ENCODE results near the gene FCAMR.
"Not testable (repeated sequence)": the region's sequence is repeated elsewhere in the genome, so short reads cannot be mapped to it uniquely, and the experiment has no call there.

FCAMR gene

DNA sequence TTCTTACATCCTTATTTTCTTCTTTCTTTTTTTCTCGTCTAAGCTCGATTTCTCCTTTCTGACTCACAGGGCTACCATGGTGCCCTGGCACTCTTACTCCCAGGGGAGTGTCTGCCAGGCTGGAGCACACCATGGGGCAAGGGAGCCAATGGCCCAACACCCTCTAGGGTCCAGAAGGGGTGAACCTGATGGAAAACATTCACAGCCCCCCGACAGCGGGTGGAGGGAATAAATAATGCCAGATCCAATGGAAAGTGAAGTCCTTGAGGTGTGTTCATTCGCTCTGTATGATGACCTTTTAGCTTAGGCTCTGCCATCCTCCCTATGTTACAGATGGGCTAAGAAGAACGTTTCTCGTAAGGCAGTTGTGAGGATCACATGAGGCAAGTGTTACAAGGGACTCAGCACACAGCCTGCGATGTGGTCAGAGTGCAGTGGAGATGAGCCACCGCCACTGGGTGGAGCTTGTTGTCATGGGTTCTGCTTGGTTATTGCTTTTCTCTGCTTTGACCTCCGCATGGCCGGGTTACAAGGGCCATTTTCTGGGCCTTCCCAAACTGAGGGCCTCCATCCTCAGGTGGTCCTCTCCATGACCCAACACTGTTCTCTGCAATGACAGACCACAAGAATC lies 45.0 kb downstream of the FCAMR start:
- Histone ChIP-seq H3K4me2 (ENCODE audit: low read length) (0 out of 2 replicates have a peak overlapping the region, but pooled peaks have one; percentile 4), H4K20me1 (ENCODE audit: control insufficient read depth, insufficient read depth, low read depth, low read length) (no peaks in the 10 kb centered on the region), H3K27ac (ENCODE audit: low read depth, low read length) (no peak overlapping the region)

DNA sequence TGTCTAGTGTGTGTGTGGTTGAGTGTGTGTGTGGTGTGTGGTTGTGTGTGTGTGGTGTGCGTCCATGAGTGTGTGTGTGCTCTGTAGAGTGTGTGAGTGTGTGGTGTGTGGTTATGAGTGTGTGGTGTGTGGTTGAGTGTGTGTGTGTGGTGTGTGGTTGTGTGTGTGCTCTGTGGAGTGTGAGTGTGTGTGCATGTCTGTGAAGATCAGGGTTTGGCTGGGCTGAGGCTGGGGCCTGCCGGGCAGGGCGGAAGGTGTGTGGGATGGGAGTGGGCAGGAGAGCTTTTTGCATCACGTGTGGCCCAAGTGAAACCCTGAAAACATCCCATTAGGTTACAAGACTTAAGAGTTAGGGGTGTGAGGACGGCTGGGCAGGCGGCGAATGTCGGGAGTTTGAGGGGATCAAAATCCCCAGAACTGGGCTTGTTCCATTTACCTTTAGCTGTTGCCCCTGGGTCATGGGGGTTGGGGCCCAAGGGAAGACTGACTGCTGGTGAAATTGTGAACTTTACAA lies 45.6 kb downstream of the FCAMR start:
- H3K9me3 ChIP-seq (ENCODE audit: control insufficient read depth, insufficient read depth, low read length) = no peaks in the 10 kb centered on the region
- no peaks in the 10 kb centered on the region for H4K20me1 ChIP-seq (ENCODE audit: control insufficient read depth, insufficient read depth, low read depth, low read length)
- TF ChIP-seq EZH2phosphoT487 (IDR thresholded peaks at IDR 0.05; ENCODE audit: borderline replicate concordance, low read length) = no peak
- TF ChIP-seq, protein P1, sequence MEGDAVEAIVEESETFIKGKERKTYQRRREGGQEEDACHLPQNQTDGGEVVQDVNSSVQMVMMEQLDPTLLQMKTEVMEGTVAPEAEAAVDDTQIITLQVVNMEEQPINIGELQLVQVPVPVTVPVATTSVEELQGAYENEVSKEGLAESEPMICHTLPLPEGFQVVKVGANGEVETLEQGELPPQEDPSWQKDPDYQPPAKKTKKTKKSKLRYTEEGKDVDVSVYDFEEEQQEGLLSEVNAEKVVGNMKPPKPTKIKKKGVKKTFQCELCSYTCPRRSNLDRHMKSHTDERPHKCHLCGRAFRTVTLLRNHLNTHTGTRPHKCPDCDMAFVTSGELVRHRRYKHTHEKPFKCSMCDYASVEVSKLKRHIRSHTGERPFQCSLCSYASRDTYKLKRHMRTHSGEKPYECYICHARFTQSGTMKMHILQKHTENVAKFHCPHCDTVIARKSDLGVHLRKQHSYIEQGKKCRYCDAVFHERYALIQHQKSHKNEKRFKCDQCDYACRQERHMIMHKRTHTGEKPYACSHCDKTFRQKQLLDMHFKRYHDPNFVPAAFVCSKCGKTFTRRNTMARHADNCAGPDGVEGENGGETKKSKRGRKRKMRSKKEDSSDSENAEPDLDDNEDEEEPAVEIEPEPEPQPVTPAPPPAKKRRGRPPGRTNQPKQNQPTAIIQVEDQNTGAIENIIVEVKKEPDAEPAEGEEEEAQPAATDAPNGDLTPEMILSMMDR (IDR thresholded peaks at IDR 0.05; ENCODE audit: low read depth, low read length, poor library complexity, severe bottlenecking) = no peak
- no peaks in the 10 kb centered on the region for H3K9me2 ChIP-seq (replicated peaks; ENCODE audit: control insufficient read depth, low read length)
- H3K36me3 ChIP-seq (ENCODE audit: control insufficient read depth, low read length) = no peaks in the 10 kb centered on the region
- no peaks in the 10 kb centered on the region for H3K79me2 ChIP-seq (ENCODE audit: control insufficient read depth, low read length)
- no peak overlapping the region for H3K27ac ChIP-seq (ENCODE audit: low read depth, low read length)
- peaks cover 4% of the 10 kb centered on the region for H3F3A ChIP-seq (ENCODE audit: control insufficient read depth, insufficient read depth)
- 0 out of 2 replicates have a peak overlapping the region, but pooled peaks have one; percentile 4 for H3K4me2 ChIP-seq (ENCODE audit: low read length)
- H3K4me1 ChIP-seq (ENCODE audit: control insufficient read depth, low read length) = peaks cover 53% of the 10 kb centered on the region
- H3K27me3 ChIP-seq (ENCODE audit: control insufficient read depth, low read length) = peaks cover 8% of the 10 kb centered on the region
- H3K4me3 ChIP-seq (ENCODE audit: low read length) = no peak overlapping the region

More for the DNA sequence above, 45.0 kb downstream of the FCAMR start:
- Histone ChIP-seq H3K27me3 (ENCODE audit: control insufficient read depth, low read length) (peaks cover 8% of the 10 kb centered on the region), H3K9me3 (ENCODE audit: control insufficient read depth, insufficient read depth, low read length) (no peaks in the 10 kb centered on the region), H3F3A (ENCODE audit: control insufficient read depth, insufficient read depth) (peaks cover 4% of the 10 kb centered on the region), H3K36me3 (ENCODE audit: control insufficient read depth, low read length) (no peaks in the 10 kb centered on the region), H3K4me3 (ENCODE audit: low read length) (no peak overlapping the region), H3K79me2 (ENCODE audit: control insufficient read depth, low read length) (no peaks in the 10 kb centered on the region), H3K9me2 (replicated peaks; ENCODE audit: control insufficient read depth, low read length) (no peaks in the 10 kb centered on the region), H3K4me1 (ENCODE audit: control insufficient read depth, low read length) (peaks cover 59% of the 10 kb centered on the region)
- no peak for TF ChIP-seq EZH2phosphoT487 (IDR thresholded peaks at IDR 0.05; ENCODE audit: borderline replicate concordance, low read length)
- TF ChIP-seq, protein P1 (IDR thresholded peaks at IDR 0.05; ENCODE audit: low read depth, low read length, poor library complexity, severe bottlenecking) = peak; percentile 48

DNA sequence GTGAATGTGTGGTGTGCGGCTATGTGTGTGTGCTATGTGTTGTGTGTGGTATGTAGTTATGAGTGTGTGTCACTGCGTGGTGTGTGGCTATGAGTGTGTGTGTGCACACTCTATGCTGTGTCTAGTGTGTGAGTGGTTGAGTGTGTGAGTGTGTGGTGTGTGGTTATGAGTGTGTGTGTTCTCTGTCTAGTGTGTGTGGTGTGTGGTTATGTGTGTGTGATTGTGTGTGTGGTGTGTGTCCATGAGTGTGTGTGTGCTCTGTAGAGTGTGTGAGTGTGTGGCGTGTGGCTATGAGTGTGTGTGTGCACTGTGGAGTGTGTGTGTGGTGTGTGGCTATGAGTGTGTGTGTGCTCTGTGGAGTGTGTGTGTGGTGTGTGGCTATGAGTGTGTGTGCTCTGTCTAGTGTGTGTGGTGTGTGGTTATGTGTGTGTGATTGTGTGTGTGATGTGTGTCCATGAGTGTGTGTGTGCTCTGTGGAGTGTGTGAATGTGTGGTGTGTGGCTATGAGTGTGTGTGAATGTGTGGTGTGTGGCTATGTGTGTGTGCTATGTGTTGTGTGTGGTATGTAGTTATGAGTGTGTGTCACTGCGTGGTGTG lies 46.2 kb downstream of the FCAMR start:
- Histone ChIP-seq H3K4me1 (ENCODE audit: control insufficient read depth, low read length) (peaks cover 51% of the 10 kb centered on the region), H3K4me3 (ENCODE audit: low read length) (peak overlapping the region; percentile 55), H3K4me2 (ENCODE audit: low read length) (peak overlapping the region; percentile 85)
- H3K9me3 ChIP-seq (ENCODE audit: control insufficient read depth, insufficient read depth, low read length); H3K36me3 ChIP-seq (ENCODE audit: control insufficient read depth, low read length); H3K27me3 ChIP-seq (ENCODE audit: control insufficient read depth, low read length); H3K79me2 ChIP-seq (ENCODE audit: control insufficient read depth, low read length); H3K27ac ChIP-seq (ENCODE audit: low read depth, low read length); H3K9me2 ChIP-seq (replicated peaks; ENCODE audit: control insufficient read depth, low read length); H3F3A ChIP-seq (ENCODE audit: control insufficient read depth, insufficient read depth); H4K20me1 ChIP-seq (ENCODE audit: control insufficient read depth, insufficient read depth, low read depth, low read length): not testable (repeated sequence)
